H1 (cell line): Measurements from ENCODE around the gene RWDD4. TPM values are rescaled to one million over a fixed set of nuclear protein-coding genes. Genes with fewer than 3 reads are reported as not detected.

Experiments
- CHD7 ChIP-seq: fragments of 300-600 bp; sonication (generic); IDR thresholded peaks from 2 replicates; pipeline ENCODE4 v1.7.1; 2012; ENCODE audit warnings: low read length, moderate library complexity, mild to moderate bottlenecking, inconsistent platforms; ENCODE audit not compliant: insufficient replicate concordance
- CTCF ChIP-seq, 3 experiments: IDR thresholded peaks; 1 replicate in 2 of 3; 2 replicates in 1 of 3; pipeline versions ENCODE4 v1.5.1 to v1.6.1; 2011; ENCODE audit warnings: low read length in 3 of 3, mild to moderate bottlenecking in 3 of 3, inconsistent platforms in 2 of 3, low read depth in 1 of 3, moderate library complexity in 1 of 3; ENCODE audit not compliant: insufficient read depth in 1 of 3; ENCODE audit errors: control extremely low read depth in 1 of 3
- JUN ChIP-seq: IDR thresholded peaks from 2 replicates; pipeline ENCODE4 v1.6.1; 2011; ENCODE audit warnings: low read depth, mild to moderate bottlenecking, improper control_type of control experiment, low read length
- RBBP5 ChIP-seq: IDR thresholded peaks from 2 replicates; pipeline ENCODE4 v1.7.1; 2012; ENCODE audit warnings: low read depth, mild to moderate bottlenecking, inconsistent platforms, low read length, moderate library complexity, borderline replicate concordance
- SIRT6 ChIP-seq: IDR thresholded peaks from one replicate; pipeline ENCODE4 v1.7.1; 2012; ENCODE audit warnings: low read length, inconsistent platforms
- SUZ12 ChIP-seq: fragments of 200-600 bp; sonication (generic); IDR thresholded peaks from 2 replicates; pipeline ENCODE4 v1.6.1; 2012; ENCODE audit warnings: mild to moderate bottlenecking, inconsistent platforms, low read length, moderate library complexity, mixed read lengths
- polyA plus RNA-seq, 7 experiments: library from polyadenylated mRNA; depleted of rRNA in 3 of 7; stranded (reverse) in 5 of 7; unstranded in 2 of 7; fragments of >200 nt in 5 of 7; fragments of 200-250 nt in 2 of 7; gene quantifications; 1 replicate in 5 of 7; 2 replicates in 1 of 7; 4 replicates in 1 of 7; pipeline versions ENCODE4 v1.2.1 to v1.2.3, GENCODE V29; 2011 to 2013; ENCODE audit warnings: missing spikeins in 2 of 7, mixed read lengths in 2 of 7
- total RNA-seq: library from RNA; stranded (reverse); fragmentation: NEBNext Ultra II Directional; extraction: Animal tissue kit (Norgen Biotek cat#: 25700); gene quantifications from 2 replicates; pipeline ENCODE4 v1.2.1, GENCODE V29; 2021

Gene RWDD4
- total and polyA plus RNA-seq, 2 of the 8 experiments (the other 6 are each of a cell fraction or from before 2014, with no cell fraction given): 5.4 to 18.9 TPM

GRCh38 chr4:183591301-183591700, 67.7 kb downstream of the RWDD4 start (continued):
- no peak for TF ChIP-seq CHD7
- no peak for TF ChIP-seq CTCF (IDR thresholded peaks at IDR 0.05; ENCODE audit: control extremely low read depth in 1 of 3, insufficient read depth in 1 of 3, low read depth in 1 of 3, low read length in 3 of 3)
- no peak for TF ChIP-seq SIRT6
- no peak for TF ChIP-seq SUZ12
- TF ChIP-seq JUN: no peak
- no peak for TF ChIP-seq RBBP5
